Psoas muscle (tissue), 8 donors: Measurements from ENCODE around the gene UBE3A. TPM values are rescaled to one million over a fixed set of nuclear protein-coding genes. Genes with fewer than 3 reads are reported as not detected.
A peak's percentile ranks its signal among the peaks of the same experiment; 100 is the strongest.

Source experiments
- ATAC-seq, 4 donors: fragments of 200-7000 bp; cut with Tn5 transposase; one replicate each; pipeline ENCODE4 v1.9.1; 2020; ENCODE audit warnings: moderate library complexity in 3 of 4, mild to moderate bottlenecking in 2 of 4
- DNase-seq, 2 donors: peaks; one replicate each; pipeline ENCODE4 v3.0.0-alpha.2; 2020
- H3K27ac ChIP-seq: fragments of 200-600 bp; one replicate; pipeline ENCODE4 v1.8.0; 2022
- H3K27me3 ChIP-seq, 3 donors: fragments of 200-600 bp in 1 of 3; one replicate each; pipeline versions ENCODE4 v1.6.1 to v1.8.0; 2013 to 2022; ENCODE audit warnings: low read length in 2 of 3, mild to moderate bottlenecking in 2 of 3, moderate library complexity in 1 of 3; ENCODE audit not compliant: insufficient read depth in 3 of 3
- H3K36me3 ChIP-seq, 2 donors: fragments of 200-600 bp in 1 of 2; one replicate each; pipeline versions ENCODE4 v1.6.1 to v1.8.0; 2013 to 2022; ENCODE audit warnings: low read depth in 1 of 2, mild to moderate bottlenecking in 1 of 2, moderate library complexity in 1 of 2; ENCODE audit not compliant: insufficient read depth in 1 of 2
- H3K4me1 ChIP-seq: fragments of 200-600 bp; one replicate; pipeline ENCODE4 v1.8.0; 2022
- H3K4me3 ChIP-seq: fragments of 200-600 bp; one replicate; pipeline ENCODE4 v1.8.0; 2022; ENCODE audit warnings: mild to moderate bottlenecking
- H3K9me3 ChIP-seq: fragments of 200-600 bp; one replicate; pipeline ENCODE4 v1.8.0; 2022
- CTCF ChIP-seq: fragments of 200-600 bp; IDR thresholded peaks from one replicate; pipeline ENCODE4 v1.8.0; 2022; ENCODE audit warnings: antibody characterized with exemption
- WGBS, 3 donors: extraction: QIAGEN DNeasy Blood & Tissue Kit; methylation state at CpG; one replicate each; pipeline versions ENCODE4 v1.1.6 to v1.1.7; 2013; 5-methylcytosine and 5-hydroxymethylcytosine counted together
- intact Hi-C, 2 donors: fragments of 100-400 bp; cut with DNase I; formaldehyde crosslinking; loops; one replicate each; pipeline versions ENCODE4 v1.11.0 to v1.14.2; 2022
- polyA plus RNA-seq, 3 donors: library from polyadenylated mRNA; stranded (reverse); fragments of 200-250 nt; gene quantifications; one replicate each; pipeline ENCODE4 v1.2.3, GENCODE V29; 2013
- total RNA-seq, 4 donors: library from RNA; stranded (reverse); fragmentation: NEBNext Ultra II Directional in 2 of 4; extraction: Animal tissue kit (Norgen Biotek cat#: 25700) in 2 of 4; gene quantifications; one replicate each; pipeline versions ENCODE4 v1.2.1 to v1.2.4, GENCODE V29; 2021 to 2023
- donor health status: healthy with polysubstance abuse.
- donor health status: DM: no; HTN: no; CAD: no; lungs with moderate emphysema.
- donor health status: Bipolar disorder and iron deficiency.
- donor health status: healthy.
- donor health status: DM: yes; HTN: yes; CAD: no.
- donor health status: DM: no; HTN: no; CAD: no.
- donor health status: DM: no; HTN: no; CAD: no.
- donor health status: DM: yes; HTN: yes; CAD: no.

Gene UBE3A
- total and polyA plus RNA-seq, 7 donors = 53.5 to 198 (median 144) TPM

- no peak for DNase-seq
- Histone ChIP-seq H3K4me3 (no peak overlapping the region), H3K36me3 (no peaks in the 10 kb centered on the region), H3K9me3 (no peaks in the 10 kb centered on the region), H3K4me1 (no peaks in the 10 kb centered on the region), H3K27ac (no peak overlapping the region), H3K27me3 (no peaks in the 10 kb centered on the region)
- intact Hi-C loops = no loop called here
- WGBS, 3 donors = 95 to 97% (median 96%) methylated on average over 3 of the region's 3 CpGs
- no peak for ATAC-seq
- no peak for TF ChIP-seq CTCF
These were observed 39.5 kb upstream of the UBE3A start for GRCh38 chr15:25478313-25478712.

GRCh38 chr15:25477816-25478215 is 39.0 kb upstream of the UBE3A start:
- DNase-seq (no peak), ATAC-seq (no peak)
- TF ChIP-seq CTCF = no peak
- Histone ChIP-seq H3K27me3 (no peaks in the 10 kb centered on the region), H3K4me1 (no peaks in the 10 kb centered on the region), H3K9me3 (no peaks in the 10 kb centered on the region), H3K4me3 (no peak overlapping the region), H3K27ac (no peak overlapping the region), H3K36me3 (no peaks in the 10 kb centered on the region)
- 85 to 95% (median 93%) methylated on average over 5 of the region's 5 CpGs for WGBS, 3 donors
- intact Hi-C loops = no loop called here

- no peaks in the 10 kb centered on the region for H3K4me1 ChIP-seq
- intact Hi-C loops = no loop called here
- 76 to 91% (median 91%) methylated on average over 4 of the region's 4 CpGs for WGBS, 3 donors
- H3K9me3 ChIP-seq = no peaks in the 10 kb centered on the region
- ATAC-seq = no peak
- H3K36me3 ChIP-seq = no peaks in the 10 kb centered on the region
- no peak for DNase-seq
- TF ChIP-seq CTCF = no peak
- H3K27me3 ChIP-seq = no peaks in the 10 kb centered on the region
- no peak overlapping the region for H3K4me3 ChIP-seq
- no peak overlapping the region for H3K27ac ChIP-seq
These were observed 35.4 kb upstream of the UBE3A start for GRCh38 chr15:25474251-25474650.

- 21 to 44% (median 38%) methylated on average over 1 of the region's 1 CpG for WGBS, 3 donors
- no peaks in the 10 kb centered on the region for H3K9me3 ChIP-seq
- H3K36me3 ChIP-seq = no peaks in the 10 kb centered on the region
- DNase-seq = no peak
- TF ChIP-seq CTCF = no peak
- peaks cover 16% of the 10 kb centered on the region for H3K4me1 ChIP-seq
- intact Hi-C loops = no loop called here
- peak; percentile 60 to 67 (median 63) for ATAC-seq
- H3K27me3 ChIP-seq = no peaks in the 10 kb centered on the region
- H3K4me3 ChIP-seq = no peak overlapping the region
- no peak overlapping the region for H3K27ac ChIP-seq
These were observed 31.4 kb upstream of the UBE3A start for GRCh38 chr15:25470230-25470629.

- Histone ChIP-seq H3K36me3 (no peaks in the 10 kb centered on the region), H3K4me1 (peaks cover 16% of the 10 kb centered on the region), H3K27me3 (no peaks in the 10 kb centered on the region), H3K9me3 (no peaks in the 10 kb centered on the region), H3K27ac (peak overlapping the region; percentile 53), H3K4me3 (no peak overlapping the region)
- 9 to 19% (median 13%) methylated on average over 1 of the region's 1 CpG for WGBS, 3 donors
- TF ChIP-seq CTCF = no peak
- intact Hi-C loops = no loop called here
- DNase-seq (no peak), ATAC-seq (peak; percentile 89 to 95 (median 93))
These were observed 30.6 kb upstream of the UBE3A start for GRCh38 chr15:25469377-25469776.
